ENCODE measurements around the gene SPECC1L. TPM values are rescaled to one million over a fixed set of nuclear protein-coding genes. Genes with fewer than 3 reads are reported as not detected.

Gene SPECC1L
- total RNA-seq, 2 donors from 2014 or later = 39.6 to 63.2 TPM

DNA sequence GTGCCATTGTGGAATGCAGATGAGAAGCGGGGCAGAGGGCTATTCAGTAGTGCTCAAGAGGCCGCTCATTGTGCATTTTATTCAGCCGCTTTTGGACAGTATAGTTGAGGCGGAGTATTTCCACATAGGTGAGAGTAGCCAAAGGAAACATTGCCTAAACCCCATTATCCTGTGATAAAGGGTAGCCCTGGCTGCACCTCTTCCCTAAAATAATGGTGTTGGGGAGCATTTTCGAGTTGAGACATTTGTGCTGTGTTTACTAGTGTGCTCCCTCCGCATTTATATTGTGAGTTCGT, 68.8 kb downstream of the SPECC1L start:
- no peak overlapping the region for H3K27ac ChIP-seq
- H3K4me3 ChIP-seq = no peak overlapping the region
- TF ChIP-seq, protein P1, sequence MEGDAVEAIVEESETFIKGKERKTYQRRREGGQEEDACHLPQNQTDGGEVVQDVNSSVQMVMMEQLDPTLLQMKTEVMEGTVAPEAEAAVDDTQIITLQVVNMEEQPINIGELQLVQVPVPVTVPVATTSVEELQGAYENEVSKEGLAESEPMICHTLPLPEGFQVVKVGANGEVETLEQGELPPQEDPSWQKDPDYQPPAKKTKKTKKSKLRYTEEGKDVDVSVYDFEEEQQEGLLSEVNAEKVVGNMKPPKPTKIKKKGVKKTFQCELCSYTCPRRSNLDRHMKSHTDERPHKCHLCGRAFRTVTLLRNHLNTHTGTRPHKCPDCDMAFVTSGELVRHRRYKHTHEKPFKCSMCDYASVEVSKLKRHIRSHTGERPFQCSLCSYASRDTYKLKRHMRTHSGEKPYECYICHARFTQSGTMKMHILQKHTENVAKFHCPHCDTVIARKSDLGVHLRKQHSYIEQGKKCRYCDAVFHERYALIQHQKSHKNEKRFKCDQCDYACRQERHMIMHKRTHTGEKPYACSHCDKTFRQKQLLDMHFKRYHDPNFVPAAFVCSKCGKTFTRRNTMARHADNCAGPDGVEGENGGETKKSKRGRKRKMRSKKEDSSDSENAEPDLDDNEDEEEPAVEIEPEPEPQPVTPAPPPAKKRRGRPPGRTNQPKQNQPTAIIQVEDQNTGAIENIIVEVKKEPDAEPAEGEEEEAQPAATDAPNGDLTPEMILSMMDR (IDR thresholded peaks at IDR 0.05) = no peak
- no peak for TF ChIP-seq POLR2AphosphoS5 (IDR thresholded peaks at IDR 0.05)
- no peaks in the 10 kb centered on the region for H3K9me3 ChIP-seq
- H3K4me1 ChIP-seq (replicated peaks) = no peaks in the 10 kb centered on the region
- WGBS = 90% methylated on average over 7 of the region's 7 CpGs
- no peaks in the 10 kb centered on the region for H3K27me3 ChIP-seq (replicated peaks; ENCODE audit: insufficient read depth)
- intact Hi-C loops (cut with DNase I) = no loop called here
- H3K36me3 ChIP-seq = peaks cover 0 to 9% of the 10 kb centered on the region in 2 donors
- DNase-seq (ENCODE audit: low spot score) = no peak

DNA sequence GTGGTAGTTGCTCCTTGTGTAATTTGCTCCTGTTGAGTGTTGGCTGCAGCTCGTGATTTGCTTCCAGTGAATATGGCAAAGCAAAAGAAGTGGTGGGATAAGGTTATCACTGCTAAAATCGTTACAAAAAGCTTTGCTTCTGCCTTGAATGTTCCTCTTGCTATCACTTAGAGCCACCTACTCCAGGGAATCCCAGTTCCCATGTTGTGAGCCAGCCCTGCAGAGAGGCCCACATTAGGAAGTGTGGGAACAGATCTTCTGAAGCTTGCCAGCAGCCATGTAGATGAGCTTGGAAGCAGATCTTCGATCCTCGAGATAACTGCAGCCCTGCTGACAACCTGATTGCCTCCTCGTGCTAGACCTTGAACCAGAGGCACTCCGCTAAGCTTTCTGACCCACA, 71.0 kb downstream of the SPECC1L start:
- Histone ChIP-seq H3K27ac (no peak overlapping the region), H3K4me1 (replicated peaks) (no peaks in the 10 kb centered on the region), H3K4me3 (no peak overlapping the region), H3K27me3 (replicated peaks; ENCODE audit: insufficient read depth) (no peaks in the 10 kb centered on the region), H3K9me3 (no peaks in the 10 kb centered on the region), H3K36me3 (peaks cover 0 to 9% of the 10 kb centered on the region in 2 donors)
- intact Hi-C loops (cut with DNase I) = no loop called here
- no peak for DNase-seq (ENCODE audit: low spot score)
- WGBS = 93% methylated on average over 6 of the region's 6 CpGs
- TF ChIP-seq, protein P1 (IDR thresholded peaks at IDR 0.05) = no peak
- TF ChIP-seq POLR2AphosphoS5 (IDR thresholded peaks at IDR 0.05) (no peak), POLR2A (IDR thresholded peaks at IDR 0.05) (no peak)

DNA sequence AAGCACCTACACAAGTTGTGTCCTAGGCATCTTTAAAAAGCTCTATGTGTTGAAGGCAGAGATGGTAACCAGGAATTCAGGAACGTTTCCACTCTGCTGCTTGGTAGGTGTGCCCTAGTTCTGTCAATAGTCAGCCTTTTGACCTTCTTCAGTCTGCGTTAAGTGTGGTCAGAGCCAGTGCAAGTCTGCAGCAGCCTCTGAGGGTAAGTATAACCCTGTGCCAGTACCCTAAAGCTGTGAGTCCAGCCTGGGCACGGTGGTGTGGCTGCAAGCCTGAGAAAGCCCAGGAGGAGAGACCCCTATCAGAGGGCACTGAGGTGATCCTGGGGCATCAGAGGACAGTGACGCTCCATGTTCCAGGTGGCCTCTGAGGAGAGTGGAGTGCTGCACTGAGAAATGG, 80.0 kb downstream of the SPECC1L start:
- H3K4me1 ChIP-seq (replicated peaks) = no peaks in the 10 kb centered on the region
- H3K27me3 ChIP-seq (replicated peaks; ENCODE audit: insufficient read depth) = no peaks in the 10 kb centered on the region
- H3K27ac ChIP-seq = no peak overlapping the region
- H3K4me3 ChIP-seq = no peak overlapping the region
- WGBS = 88% methylated on average over 4 of the region's 4 CpGs
- peaks cover 0 to 14% of the 10 kb centered on the region in 2 donors for H3K36me3 ChIP-seq
- DNase-seq (ENCODE audit: low spot score) = no peak
- intact Hi-C loops (cut with DNase I) = no loop called here
- TF ChIP-seq, protein P1 (IDR thresholded peaks at IDR 0.05) = no peak
- TF ChIP-seq POLR2AphosphoS5 (IDR thresholded peaks at IDR 0.05) (no peak), POLR2A (IDR thresholded peaks at IDR 0.05) (no peak)
- no peaks in the 10 kb centered on the region for H3K9me3 ChIP-seq

DNA sequence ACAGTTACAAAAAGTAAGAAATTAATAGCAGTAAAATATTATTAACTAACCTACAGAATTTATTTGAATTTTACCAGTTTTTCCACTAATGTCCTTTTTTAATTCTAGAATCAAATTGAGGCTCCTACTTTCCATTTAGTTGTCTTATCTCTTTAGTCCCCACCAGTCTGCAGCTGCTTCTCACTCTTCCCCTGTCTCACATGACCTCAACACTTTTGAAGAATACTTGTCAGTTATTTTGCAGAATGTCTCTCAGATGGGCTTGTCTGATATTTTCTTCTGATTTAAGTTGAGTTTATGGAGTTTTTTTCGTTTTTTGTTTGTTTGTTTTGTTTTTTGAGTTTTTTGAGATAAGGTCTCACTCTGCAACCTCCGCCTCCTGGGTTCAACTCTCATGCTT, 82.5 kb downstream of the SPECC1L start:
- WGBS = 88% methylated on average over 2 of the region's 2 CpGs
- Histone ChIP-seq H3K27me3 (replicated peaks; ENCODE audit: insufficient read depth) (no peaks in the 10 kb centered on the region), H3K27ac (no peak overlapping the region), H3K4me3 (no peak overlapping the region), H3K9me3 (no peaks in the 10 kb centered on the region), H3K4me1 (replicated peaks) (no peaks in the 10 kb centered on the region), H3K36me3 (peaks cover 0 to 9% of the 10 kb centered on the region in 2 donors)
- DNase-seq (ENCODE audit: low spot score) = no peak
- intact Hi-C loops (cut with DNase I) = no loop called here
- TF ChIP-seq, protein P1 (IDR thresholded peaks at IDR 0.05) = no peak
- TF ChIP-seq POLR2A (IDR thresholded peaks at IDR 0.05) (no peak), POLR2AphosphoS5 (IDR thresholded peaks at IDR 0.05) (no peak)

DNA sequence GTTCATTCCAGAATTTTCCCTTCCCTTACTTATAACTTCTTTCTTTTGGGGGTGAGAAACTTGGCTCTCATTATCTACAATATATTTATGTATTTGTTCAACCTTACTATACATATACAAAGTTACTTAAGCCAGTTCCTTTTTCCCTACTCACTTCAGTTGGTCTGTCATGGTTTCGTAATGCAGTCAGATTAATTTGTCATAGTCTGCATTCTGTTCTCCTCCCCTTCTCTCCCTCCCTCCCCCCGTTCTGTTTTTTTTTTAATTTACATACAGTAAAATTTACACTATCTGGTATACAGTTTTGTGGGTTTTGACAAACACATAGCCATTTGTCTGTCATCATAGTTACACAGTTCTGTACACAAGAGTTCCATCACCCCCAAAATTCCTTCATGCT, 84.9 kb downstream of the SPECC1L start:
- intact Hi-C loops (cut with DNase I) = no loop called here
- peaks cover 0 to 4% of the 10 kb centered on the region in 2 donors for H3K36me3 ChIP-seq
- H3K27me3 ChIP-seq (replicated peaks; ENCODE audit: insufficient read depth) = no peaks in the 10 kb centered on the region
- TF ChIP-seq POLR2AphosphoS5 (IDR thresholded peaks at IDR 0.05) = no peak
- TF ChIP-seq, protein P1 (IDR thresholded peaks at IDR 0.05) = no peak
- no peak for TF ChIP-seq POLR2A (IDR thresholded peaks at IDR 0.05)
- H3K27ac ChIP-seq = no peak overlapping the region
- no peak for DNase-seq (ENCODE audit: low spot score)
- no peak overlapping the region for H3K4me3 ChIP-seq
- no peaks in the 10 kb centered on the region for H3K9me3 ChIP-seq
- 58% methylated on average over 2 of the region's 2 CpGs for WGBS
- H3K4me1 ChIP-seq (replicated peaks) = no peaks in the 10 kb centered on the region

All from prostate gland (tissue), 2 donors.